GM18867 (cell line): ENCODE data around the gene KRT72.

ENCODE experiments used
- ATAC-seq: cut with Tn5 transposase; IDR thresholded peaks from one replicate; pipeline ENCODE4 v1.9.1; 2021; ENCODE audit warnings: mild to moderate bottlenecking, moderate library complexity; ENCODE audit not compliant: unreplicated experiment

Gene KRT72

GRCh38 chr12:52551216-52551865, 49.9 kb downstream of the KRT72 start:
- no peak for ATAC-seq

- ATAC-seq: no peak
Measured at GRCh38 chr12:52546126-52546525, 55.1 kb downstream of the KRT72 start.

GRCh38 chr12:52543985-52544883, 57.0 kb downstream of the KRT72 start:
- no peak for ATAC-seq

GRCh38 chr12:52542785-52543318, 58.4 kb downstream of the KRT72 start:
- ATAC-seq: no peak

GRCh38 chr12:52542157-52542556, 59.1 kb downstream of the KRT72 start:
- ATAC-seq: no peak

- no peak for ATAC-seq
Measured at GRCh38 chr12:52541709-52542108, 59.6 kb downstream of the KRT72 start.

- ATAC-seq: no peak
Measured at GRCh38 chr12:52540531-52540930, 60.7 kb downstream of the KRT72 start.

GRCh38 chr12:52539821-52540173, 61.5 kb downstream of the KRT72 start:
- no peak for ATAC-seq

- ATAC-seq: no peak
Measured at GRCh38 chr12:52539083-52539820, 62.0 kb downstream of the KRT72 start.

- ATAC-seq: no peak
Measured at GRCh38 chr12:52537101-52537500, 64.2 kb downstream of the KRT72 start.
